ENCODE data around the gene ANKS6.

The ANKS6 gene

DNA sequence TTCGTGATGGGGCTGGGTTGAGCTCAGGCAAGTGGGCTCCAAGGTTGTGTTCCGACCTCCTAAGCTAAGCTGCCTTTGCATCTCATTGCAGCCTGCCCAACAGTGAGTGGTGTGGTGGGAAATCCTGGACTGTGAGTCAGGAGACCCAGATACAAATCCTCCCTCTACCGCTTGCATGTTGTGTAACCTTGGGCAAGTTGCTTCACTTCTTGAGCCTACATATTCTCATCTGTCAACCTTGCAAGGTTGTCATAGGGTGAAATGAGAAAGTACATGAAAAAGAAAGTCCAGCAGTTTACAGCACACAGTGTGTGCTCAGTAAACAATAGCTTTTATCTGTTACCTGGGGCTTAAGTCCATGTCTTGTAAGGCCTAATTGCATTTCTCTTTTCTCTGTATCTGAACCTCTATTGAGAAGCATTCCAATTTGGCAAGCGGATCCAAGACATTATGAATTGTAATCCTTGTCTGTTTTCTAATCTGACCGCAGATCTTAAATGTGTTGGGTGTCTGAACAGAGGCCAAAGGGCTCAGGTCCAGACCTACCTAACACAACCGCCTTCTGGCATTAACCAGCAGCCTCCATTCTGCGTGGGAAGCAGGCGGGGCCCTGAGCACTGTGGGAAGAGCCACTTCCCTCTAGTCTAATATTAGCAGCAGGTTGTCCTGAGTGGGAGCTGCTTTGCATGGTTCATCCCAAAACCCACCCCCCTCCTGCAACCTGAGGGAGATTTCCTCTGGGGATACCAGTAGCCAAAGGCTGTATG is 9.3 kb upstream of the ANKS6 start:
- Histone ChIP-seq H3F3A (ENCODE audit: low read depth) (0 out of 2 replicates have a peak, but pooled peaks cover 3% of the 10 kb centered on the region), H3K79me2 (ENCODE audit: insufficient read depth, low read length) (no peaks in the 10 kb centered on the region), H3K36me3 (ENCODE audit: insufficient read depth, low read length) (no peaks in the 10 kb centered on the region), H3K9me3 (ENCODE audit: insufficient read depth, low read depth, low read length) (no peaks in the 10 kb centered on the region), H3K9ac (ENCODE audit: low read depth, low read length, poor library complexity, severe bottlenecking) (no peak overlapping the region), H4K20me1 (ENCODE audit: insufficient read depth, low read length, poor library complexity, severe bottlenecking) (no peaks in the 10 kb centered on the region), H3K4me1 (ENCODE audit: insufficient read depth, low read length, poor library complexity, severe bottlenecking) (peaks cover 34% of the 10 kb centered on the region), H3K4me3 (ENCODE audit: low read length, poor library complexity, severe bottlenecking) (no peak overlapping the region), H2AFZ (ENCODE audit: low read length) (no peak overlapping the region), H3K4me2 (ENCODE audit: low read depth, low read length, poor library complexity, severe bottlenecking) (no peak overlapping the region), H3K9me2 (replicated peaks; ENCODE audit: low read depth, low read length) (no peaks in the 10 kb centered on the region), H3K27me3 (ENCODE audit: insufficient read depth, low read length, poor library complexity, severe bottlenecking) (no peaks in the 10 kb centered on the region)
- TF ChIP-seq, protein P1, sequence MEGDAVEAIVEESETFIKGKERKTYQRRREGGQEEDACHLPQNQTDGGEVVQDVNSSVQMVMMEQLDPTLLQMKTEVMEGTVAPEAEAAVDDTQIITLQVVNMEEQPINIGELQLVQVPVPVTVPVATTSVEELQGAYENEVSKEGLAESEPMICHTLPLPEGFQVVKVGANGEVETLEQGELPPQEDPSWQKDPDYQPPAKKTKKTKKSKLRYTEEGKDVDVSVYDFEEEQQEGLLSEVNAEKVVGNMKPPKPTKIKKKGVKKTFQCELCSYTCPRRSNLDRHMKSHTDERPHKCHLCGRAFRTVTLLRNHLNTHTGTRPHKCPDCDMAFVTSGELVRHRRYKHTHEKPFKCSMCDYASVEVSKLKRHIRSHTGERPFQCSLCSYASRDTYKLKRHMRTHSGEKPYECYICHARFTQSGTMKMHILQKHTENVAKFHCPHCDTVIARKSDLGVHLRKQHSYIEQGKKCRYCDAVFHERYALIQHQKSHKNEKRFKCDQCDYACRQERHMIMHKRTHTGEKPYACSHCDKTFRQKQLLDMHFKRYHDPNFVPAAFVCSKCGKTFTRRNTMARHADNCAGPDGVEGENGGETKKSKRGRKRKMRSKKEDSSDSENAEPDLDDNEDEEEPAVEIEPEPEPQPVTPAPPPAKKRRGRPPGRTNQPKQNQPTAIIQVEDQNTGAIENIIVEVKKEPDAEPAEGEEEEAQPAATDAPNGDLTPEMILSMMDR (conservative IDR thresholded peaks at IDR 0.05; ENCODE audit: low read length), result no peak
- no peak for TF ChIP-seq EZH2phosphoT487 (IDR thresholded peaks at IDR 0.05; ENCODE audit: borderline replicate concordance)

DNA sequence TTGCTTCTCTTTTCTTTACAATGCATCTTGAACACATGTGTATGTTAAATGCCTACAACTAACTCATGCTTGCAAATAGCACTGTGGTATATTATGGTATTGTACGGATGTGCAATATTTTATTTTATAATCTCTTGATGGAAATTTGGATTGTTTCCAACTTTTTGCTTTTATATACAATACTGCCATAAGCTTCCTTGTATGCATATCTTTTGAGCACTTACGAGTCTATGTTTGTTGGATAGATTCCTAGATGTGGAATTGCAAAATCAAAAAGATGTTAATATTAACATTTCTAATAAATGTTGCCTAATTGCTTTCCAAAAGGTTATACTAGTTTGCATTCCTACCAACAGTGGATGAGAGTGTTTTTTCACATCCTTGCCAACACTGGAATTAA is 7.7 kb upstream of the ANKS6 start:
- no peaks in the 10 kb centered on the region for H4K20me1 ChIP-seq (ENCODE audit: insufficient read depth, low read length, poor library complexity, severe bottlenecking)
- no peaks in the 10 kb centered on the region for H3K79me2 ChIP-seq (ENCODE audit: insufficient read depth, low read length)
- TF ChIP-seq EZH2phosphoT487 (IDR thresholded peaks at IDR 0.05; ENCODE audit: borderline replicate concordance), result no peak
- TF ChIP-seq, protein P1 (conservative IDR thresholded peaks at IDR 0.05; ENCODE audit: low read length), result no peak
- peaks cover 19% of the 10 kb centered on the region for H3K4me1 ChIP-seq (ENCODE audit: insufficient read depth, low read length, poor library complexity, severe bottlenecking)
- H3K4me3 ChIP-seq (ENCODE audit: low read length, poor library complexity, severe bottlenecking), result no peak overlapping the region
- H3K9me3 ChIP-seq (ENCODE audit: insufficient read depth, low read depth, low read length), result no peaks in the 10 kb centered on the region
- no peak overlapping the region for H2AFZ ChIP-seq (ENCODE audit: low read length)
- H3F3A ChIP-seq (ENCODE audit: low read depth), result 0 out of 2 replicates have a peak, but pooled peaks cover 3% of the 10 kb centered on the region
- no peak overlapping the region for H3K9ac ChIP-seq (ENCODE audit: low read depth, low read length, poor library complexity, severe bottlenecking)
- H3K27me3 ChIP-seq (ENCODE audit: insufficient read depth, low read length, poor library complexity, severe bottlenecking), result no peaks in the 10 kb centered on the region
- no peaks in the 10 kb centered on the region for H3K36me3 ChIP-seq (ENCODE audit: insufficient read depth, low read length)
- H3K9me2 ChIP-seq (replicated peaks; ENCODE audit: low read depth, low read length), result no peaks in the 10 kb centered on the region
- H3K4me2 ChIP-seq (ENCODE audit: low read depth, low read length, poor library complexity, severe bottlenecking), result no peak overlapping the region

DNA sequence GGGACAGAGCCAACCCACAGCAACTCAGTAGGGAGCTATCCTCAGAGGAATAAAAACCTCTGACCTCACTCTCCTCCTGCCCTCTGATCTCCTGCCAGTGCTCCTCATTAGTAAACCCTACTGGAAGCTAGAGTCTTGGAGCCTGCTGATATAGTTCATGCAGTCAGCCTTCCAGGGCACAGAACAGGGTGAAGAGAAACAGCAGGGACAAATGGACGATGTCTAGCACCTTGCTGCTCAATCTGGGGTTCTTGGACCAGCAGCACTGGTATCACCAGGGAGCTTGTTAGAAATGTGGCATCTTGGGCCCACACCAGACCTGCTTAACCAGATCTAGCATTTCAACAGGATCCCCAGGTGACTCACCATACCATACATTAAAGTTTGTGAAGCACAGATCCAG is 5.6 kb upstream of the ANKS6 start:
- no peak overlapping the region for H3K4me3 ChIP-seq (ENCODE audit: low read length, poor library complexity, severe bottlenecking)
- H3K4me2 ChIP-seq (ENCODE audit: low read depth, low read length, poor library complexity, severe bottlenecking), result no peak overlapping the region

More for the DNA sequence above, 5.6 kb upstream of the ANKS6 start:
- no peaks in the 10 kb centered on the region for H3K79me2 ChIP-seq (ENCODE audit: insufficient read depth, low read length)
- H3F3A ChIP-seq (ENCODE audit: low read depth), result 0 out of 2 replicates have a peak, but pooled peaks cover 3% of the 10 kb centered on the region
- no peaks in the 10 kb centered on the region for H3K36me3 ChIP-seq (ENCODE audit: insufficient read depth, low read length)
- H4K20me1 ChIP-seq (ENCODE audit: insufficient read depth, low read length, poor library complexity, severe bottlenecking), result no peaks in the 10 kb centered on the region
- H3K27me3 ChIP-seq (ENCODE audit: insufficient read depth, low read length, poor library complexity, severe bottlenecking), result no peaks in the 10 kb centered on the region
- no peak for TF ChIP-seq EZH2phosphoT487 (IDR thresholded peaks at IDR 0.05; ENCODE audit: borderline replicate concordance)
- TF ChIP-seq, protein P1 (conservative IDR thresholded peaks at IDR 0.05; ENCODE audit: low read length), result no peak
- H3K9me3 ChIP-seq (ENCODE audit: insufficient read depth, low read depth, low read length), result no peaks in the 10 kb centered on the region
- H3K4me1 ChIP-seq (ENCODE audit: insufficient read depth, low read length, poor library complexity, severe bottlenecking), result peaks cover 5% of the 10 kb centered on the region
- H2AFZ ChIP-seq (ENCODE audit: low read length), result no peak overlapping the region
- H3K9ac ChIP-seq (ENCODE audit: low read depth, low read length, poor library complexity, severe bottlenecking), result no peak overlapping the region
- H3K9me2 ChIP-seq (replicated peaks; ENCODE audit: low read depth, low read length), result no peaks in the 10 kb centered on the region

All from Loucy (cell line).